Measurements from ENCODE around the gene PFDN6.

The PFDN6 gene

DNA sequence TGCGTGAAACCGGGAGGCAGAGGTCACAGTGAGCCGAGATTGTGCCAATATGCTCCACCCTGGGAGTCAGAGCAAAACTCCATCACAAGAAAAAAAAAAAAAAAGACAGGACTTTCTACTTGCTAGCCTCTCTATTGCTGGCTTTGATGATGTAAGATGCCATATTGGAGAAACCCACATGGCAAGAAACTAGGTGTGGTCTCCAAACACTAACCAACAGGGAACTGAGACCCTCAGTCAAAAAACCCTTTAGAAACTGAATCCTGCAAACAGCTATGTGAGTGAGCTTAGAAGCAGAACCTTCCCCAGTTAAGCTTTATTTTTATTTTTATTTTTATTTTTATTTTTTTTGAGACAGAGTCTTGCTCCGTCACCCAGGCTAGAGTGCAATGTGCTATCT lies 46.5 kb downstream of the PFDN6 start:
- DNase-seq, result no peak
- in situ Hi-C loops (cut with HindIII; ENCODE audit: low pct_ligation_motif_present, low pct_unique_long_range_greater_than_20kb, low sequenced_read_pairs), result no loop called here

DNA sequence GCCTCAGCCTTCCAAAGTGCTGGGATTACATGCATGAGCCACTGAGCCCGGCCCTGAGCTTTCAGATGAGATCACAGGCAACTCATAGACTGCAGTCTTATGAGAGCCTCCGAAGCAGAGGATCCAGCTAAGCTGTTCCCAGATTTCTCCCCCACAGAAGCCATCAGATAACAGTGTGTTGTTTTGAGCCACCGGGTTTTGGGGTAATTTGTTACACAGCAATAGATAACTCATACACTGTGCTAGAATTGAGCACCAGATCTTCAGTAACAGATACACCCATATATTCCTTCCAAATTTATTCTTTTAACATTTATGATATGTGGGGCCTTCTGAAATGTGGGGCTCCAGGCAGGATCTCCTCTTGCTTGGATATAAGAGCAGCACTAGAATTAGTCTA lies 47.1 kb downstream of the PFDN6 start:
- DNase-seq, result no peak
- in situ Hi-C loops (cut with HindIII; ENCODE audit: low pct_ligation_motif_present, low pct_unique_long_range_greater_than_20kb, low sequenced_read_pairs), result no loop called here

DNA sequence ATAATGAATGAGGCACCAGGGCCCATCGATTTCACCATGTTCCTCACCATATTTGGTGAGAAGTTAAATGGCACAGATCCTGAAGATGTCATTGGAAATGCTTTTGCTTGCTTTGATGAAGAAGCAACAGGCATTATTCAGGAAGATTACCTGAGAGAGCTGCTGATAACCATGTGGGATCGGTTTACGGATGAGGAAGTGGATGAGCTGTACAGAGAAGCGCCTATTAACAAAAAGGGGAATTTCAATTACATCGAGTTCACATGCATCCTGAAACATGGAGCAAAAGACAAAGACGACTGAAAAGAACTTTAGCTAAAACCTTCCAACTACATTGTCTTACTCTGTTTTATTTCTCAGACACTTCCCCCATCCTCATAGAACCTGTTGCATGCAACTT lies 49.8 kb downstream of the PFDN6 start:
- in situ Hi-C loops (cut with HindIII; ENCODE audit: low pct_ligation_motif_present, low pct_unique_long_range_greater_than_20kb, low sequenced_read_pairs), result no loop called here
- no peak for DNase-seq
